GM19467 (cell line): ENCODE measurements around the gene STK11IP.

Source experiments
- ATAC-seq: cut with Tn5 transposase; IDR thresholded peaks from one replicate; pipeline ENCODE4 v1.9.1; 2021; ENCODE audit warnings: mild to moderate bottlenecking, moderate library complexity; ENCODE audit not compliant: unreplicated experiment

STK11IP gene

DNA sequence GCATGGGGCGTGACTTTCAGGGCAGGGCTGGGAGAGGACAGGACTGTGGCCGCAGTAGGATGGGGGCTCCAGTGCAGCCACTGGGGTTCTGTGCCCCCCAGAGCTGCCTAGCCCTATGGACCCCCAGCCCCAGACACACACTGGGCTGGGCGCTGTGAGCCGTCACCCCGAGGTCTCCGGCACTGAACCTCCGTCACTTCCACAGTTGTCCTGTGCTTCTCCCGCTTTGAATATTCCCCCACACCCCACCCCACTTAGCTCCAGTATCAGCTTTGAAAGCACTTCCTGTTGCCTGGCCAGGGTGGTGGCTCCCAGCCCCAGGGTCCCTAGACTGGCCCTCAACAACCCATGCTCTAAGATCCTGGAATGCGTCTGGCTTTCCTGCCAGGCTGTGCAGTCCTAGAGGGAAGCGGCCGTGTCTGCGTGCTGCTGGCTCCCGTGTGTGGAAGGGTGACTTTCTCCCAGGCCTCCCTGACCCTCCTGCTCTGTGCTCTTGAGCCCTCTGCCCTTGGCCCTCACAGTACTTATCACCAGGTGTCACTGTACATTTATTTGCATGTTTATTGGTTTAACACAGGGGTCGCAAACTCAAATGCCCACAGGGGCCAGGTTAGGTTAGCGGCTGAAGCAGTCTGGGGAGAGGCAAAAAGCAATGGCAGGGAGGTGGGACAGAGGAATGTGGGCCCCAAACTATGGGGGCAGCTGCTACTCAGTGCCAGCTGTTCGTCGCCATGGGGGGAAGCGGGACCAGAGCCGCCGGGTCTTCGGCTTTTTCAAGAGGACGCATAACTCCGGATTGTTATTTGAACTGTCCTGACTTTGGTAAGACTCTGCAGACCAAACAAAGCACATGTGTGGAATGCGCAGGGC, 36.2 kb upstream of the STK11IP start:
- ATAC-seq, result no peak

DNA sequence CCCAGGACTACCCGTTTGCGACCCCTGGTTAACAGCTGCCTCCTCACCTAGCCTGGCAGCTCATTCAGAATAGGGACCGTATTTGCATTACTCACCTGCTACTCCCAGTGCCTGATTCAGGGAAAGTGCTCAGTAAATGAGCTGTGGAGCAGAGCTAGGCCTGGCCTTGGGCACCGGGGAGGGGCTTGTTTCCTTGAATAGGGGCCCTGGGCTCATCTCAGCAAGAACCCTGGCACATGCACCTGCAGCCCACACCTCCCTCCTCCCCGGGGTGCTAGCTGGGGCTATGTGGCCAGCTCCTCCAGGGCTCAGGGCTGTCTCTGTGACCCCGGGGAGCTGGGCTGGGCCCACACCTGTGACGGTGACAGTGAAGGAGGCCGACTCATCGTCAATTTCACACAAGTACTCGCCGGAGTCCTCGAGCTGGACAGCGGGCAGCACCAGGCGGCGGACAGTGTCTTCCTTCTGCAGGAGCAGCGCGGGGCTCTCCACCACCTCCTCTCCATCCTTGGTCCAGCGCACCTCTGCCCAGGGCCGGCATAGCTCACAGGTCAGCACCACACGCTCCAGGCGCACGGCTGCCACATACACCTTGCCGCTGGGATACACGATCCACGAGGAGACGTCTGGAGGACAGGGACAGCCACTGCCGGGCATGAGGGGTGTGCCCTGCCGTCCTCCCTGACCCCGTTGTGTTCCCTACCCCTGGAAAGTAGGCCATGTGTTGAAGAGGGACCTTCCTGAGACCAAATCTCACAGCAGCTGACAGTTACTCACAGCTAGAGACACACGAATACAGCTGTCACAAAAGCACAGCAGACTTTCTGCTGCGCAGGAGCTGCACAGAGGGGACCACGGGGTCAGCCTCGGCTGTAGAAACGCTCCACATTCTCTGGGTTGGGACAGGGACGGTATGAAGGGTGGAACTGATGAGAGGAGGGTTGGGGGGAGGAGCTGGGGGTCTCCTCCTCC, 35.3 kb upstream of the STK11IP start:
- no peak for ATAC-seq

GRCh38 chr2:219563271-219563928, 34.3 kb upstream of the STK11IP start:
- no peak for ATAC-seq

DNA sequence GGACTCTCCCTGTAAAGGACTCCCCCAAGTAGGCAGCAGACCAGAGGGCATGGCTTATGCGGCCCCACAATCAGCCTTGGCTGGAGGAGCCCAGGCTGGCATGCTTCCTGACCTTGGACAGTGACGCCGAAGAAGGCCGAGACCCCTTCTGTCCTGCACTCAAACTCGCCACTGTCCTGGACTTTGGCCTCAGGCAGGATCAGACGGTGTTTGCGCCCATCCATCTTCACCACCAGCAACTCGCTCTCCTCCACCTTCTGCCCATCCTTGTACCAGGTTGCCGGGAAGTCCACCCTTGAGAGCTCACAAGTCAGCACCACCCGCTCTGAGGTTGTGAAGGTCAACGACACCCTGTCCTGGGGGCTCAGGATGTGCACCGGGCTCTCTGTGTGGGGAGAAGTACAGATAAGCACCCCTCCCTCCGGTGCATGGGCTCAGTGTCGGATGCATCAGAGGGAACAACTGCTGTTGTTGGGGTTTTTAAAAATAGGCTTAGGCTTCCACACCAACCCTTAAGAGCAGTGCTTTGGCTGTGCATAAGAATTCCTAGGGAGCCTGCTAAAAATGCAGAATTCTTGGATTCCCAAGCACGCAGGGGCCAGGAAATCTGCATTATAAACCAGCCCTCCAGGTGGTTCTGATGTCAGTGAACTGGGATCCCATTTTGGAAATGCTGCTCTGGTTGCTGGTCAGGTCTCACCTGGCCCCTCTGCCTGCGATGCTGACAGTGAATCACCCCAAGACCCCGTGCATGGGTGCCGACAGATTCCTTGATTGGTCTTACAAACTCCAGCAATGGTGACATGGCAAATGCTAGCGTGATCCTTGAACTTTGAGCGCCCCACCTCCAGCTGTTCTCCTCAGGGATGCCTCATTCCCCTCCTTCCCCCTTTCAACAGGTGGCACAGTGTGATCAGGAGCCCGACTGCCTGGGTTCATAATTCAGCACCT, 32.3 kb upstream of the STK11IP start:
- ATAC-seq, result no peak

- no peak for ATAC-seq
These were observed 31.0 kb upstream of the STK11IP start for GRCh38 chr2:219566640-219567039.

GRCh38 chr2:219567131-219567530, 30.5 kb upstream of the STK11IP start:
- no peak for ATAC-seq

GRCh38 chr2:219567791-219568361, 29.8 kb upstream of the STK11IP start:
- no peak for ATAC-seq

DNA sequence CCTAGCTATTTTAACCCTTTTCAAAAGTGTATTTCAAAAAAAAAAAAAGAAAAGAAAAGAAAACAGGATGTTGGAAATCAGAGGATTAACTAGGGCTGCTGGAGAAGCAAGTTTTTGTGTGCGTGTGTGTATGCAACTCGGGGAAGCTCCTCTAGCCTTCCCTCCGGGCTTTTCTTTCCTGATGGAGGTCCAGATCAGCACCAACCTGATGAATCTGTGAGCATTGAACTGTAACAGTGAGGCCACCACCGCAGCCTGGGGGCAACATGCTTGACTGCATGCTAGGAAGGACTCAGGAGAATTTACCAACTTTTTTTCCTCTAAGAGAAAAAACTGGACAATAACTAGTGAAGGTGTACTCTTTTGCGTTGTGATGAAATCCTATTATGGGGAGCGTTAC, 28.6 kb upstream of the STK11IP start:
- no peak for ATAC-seq

GRCh38 chr2:219569635-219570034, 28.0 kb upstream of the STK11IP start:
- no peak for ATAC-seq

GRCh38 chr2:219570194-219570923, 27.3 kb upstream of the STK11IP start:
- no peak for ATAC-seq

GRCh38 chr2:219570924-219571310, 26.7 kb upstream of the STK11IP start:
- ATAC-seq, result no peak

DNA sequence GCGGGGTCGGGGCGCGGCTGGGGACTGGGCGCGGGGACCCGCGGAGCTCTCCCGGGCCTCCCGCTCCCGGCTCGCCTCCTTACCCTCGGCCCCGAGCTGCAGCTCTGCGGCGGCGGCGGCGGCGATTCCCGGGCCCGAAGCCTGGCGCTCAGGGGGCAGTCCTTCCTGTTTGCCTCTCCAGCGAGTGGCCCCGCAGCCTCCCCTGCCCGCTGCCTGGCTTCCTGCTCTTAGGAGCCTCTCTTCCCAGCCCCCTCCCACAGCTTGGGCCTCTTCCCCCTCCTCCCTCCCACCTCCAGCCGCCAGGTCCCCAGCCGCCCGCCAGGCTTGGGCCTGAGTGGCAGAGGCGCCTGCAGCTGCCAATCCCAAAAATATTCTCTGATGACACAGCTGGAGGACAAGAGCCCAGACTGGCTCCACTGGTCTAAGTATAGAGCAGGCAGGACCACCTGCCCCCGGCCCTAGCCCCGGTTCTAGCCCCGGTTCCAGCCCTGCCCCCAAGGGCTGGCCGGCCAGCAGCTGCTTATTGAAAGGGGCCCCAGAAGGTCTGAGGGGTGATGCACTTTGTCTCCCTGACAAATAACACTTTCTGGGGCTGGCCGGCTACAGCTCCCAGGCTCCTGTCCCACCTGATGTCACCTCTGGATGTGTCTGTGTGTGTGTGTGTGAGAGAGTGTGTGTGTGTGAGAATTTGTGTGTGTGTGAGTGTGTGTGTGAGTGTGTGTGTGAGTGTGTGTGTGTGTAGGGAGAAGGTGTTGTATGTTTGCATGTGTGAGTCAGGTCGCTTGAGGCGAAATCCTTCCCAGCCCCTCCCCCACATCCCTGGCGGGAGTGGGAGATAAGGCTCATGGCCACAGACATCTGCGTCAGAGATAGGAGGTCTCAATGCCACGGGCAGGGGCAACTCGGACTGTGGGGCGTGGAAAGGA, 26.1 kb upstream of the STK11IP start, which contains the start of gene OBSL1:
TSS of gene OBSL1 (minus strand) at position 229 of the 926 bp plus-strand sequence. CDS start 307 bp downstream, outside the sequence.
- no peak for ATAC-seq

GRCh38 chr2:219572237-219573001, 25.2 kb upstream of the STK11IP start, which contains the start of gene INHA:
TSS of gene INHA (plus strand) at chr2:219572310. CDS start at chr2:219572375, 65 bp downstream.
- no peak for ATAC-seq

DNA sequence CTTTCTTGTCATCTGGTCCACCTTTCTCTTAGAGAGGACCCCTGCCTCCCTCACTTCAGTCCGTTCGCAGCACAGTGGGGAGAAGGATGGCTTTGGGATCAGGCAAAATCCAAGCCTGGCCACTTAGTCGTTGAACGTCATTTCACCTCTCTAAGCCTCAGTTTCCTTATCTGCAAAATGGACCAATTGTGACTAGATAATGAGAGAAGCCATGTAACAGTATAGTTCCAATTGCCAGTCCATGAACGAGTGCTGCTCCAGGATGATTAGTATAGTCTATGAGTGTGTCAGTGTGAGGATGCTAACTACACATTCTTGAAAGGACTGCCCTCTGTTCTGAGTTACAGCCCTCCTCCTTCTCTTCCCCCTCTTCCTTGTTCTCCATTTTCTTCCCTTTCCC, 24.5 kb upstream of the STK11IP start:
- ATAC-seq, result no peak

GRCh38 chr2:219574484-219575311, 23.0 kb upstream of the STK11IP start:
- no peak for ATAC-seq
